ENCODE measurements around the gene DDI2.

DDI2 gene

GRCh38 chr1:15626269-15626950 lies 9.2 kb downstream of the DDI2 start:
- no peak overlapping the region for H3K4me3 ChIP-seq
- no peak for TF ChIP-seq CTCF (IDR thresholded peaks at IDR 0.05)
- no peak overlapping the region for H3K27ac ChIP-seq
- no peak for DNase-seq (ENCODE audit: low spot score)

GRCh38 chr1:15627343-15627988 lies 10.2 kb downstream of the DDI2 start:
- no peak for DNase-seq (ENCODE audit: low spot score)
- TF ChIP-seq CTCF (IDR thresholded peaks at IDR 0.05), result no peak
- Histone ChIP-seq H3K4me3 (no peak overlapping the region), H3K27ac (no peak overlapping the region)

- no peak for TF ChIP-seq CTCF (IDR thresholded peaks at IDR 0.05)
- no peak overlapping the region for H3K27ac ChIP-seq
- no peak overlapping the region for H3K4me3 ChIP-seq
- no peak for DNase-seq (ENCODE audit: low spot score)
Observed at GRCh38 chr1:15628003-15628402, 10.7 kb downstream of the DDI2 start.

GRCh38 chr1:15633756-15634420 lies 16.6 kb downstream of the DDI2 start:
- H3K27ac ChIP-seq, result no peak overlapping the region
- no peak overlapping the region for H3K4me3 ChIP-seq
- TF ChIP-seq CTCF (IDR thresholded peaks at IDR 0.05), result no peak
- no peak for DNase-seq (ENCODE audit: low spot score)

GRCh38 chr1:15636436-15636835 lies 19.2 kb downstream of the DDI2 start:
- TF ChIP-seq CTCF (IDR thresholded peaks at IDR 0.05), result no peak
- no peak overlapping the region for H3K27ac ChIP-seq
- no peak for DNase-seq (ENCODE audit: low spot score)
- H3K4me3 ChIP-seq, result no peak overlapping the region

GRCh38 chr1:15637826-15638225 lies 20.6 kb downstream of the DDI2 start:
- Histone ChIP-seq H3K4me3 (no peak overlapping the region), H3K27ac (no peak overlapping the region)
- no peak for TF ChIP-seq CTCF (IDR thresholded peaks at IDR 0.05)
- no peak for DNase-seq (ENCODE audit: low spot score)

Measured in coronary artery (tissue), 2 donors.